ENCODE results near the gene KCTD3.

KCTD3 gene

GRCh38 chr1:215657047-215657446 lies 89.9 kb downstream of the KCTD3 start:
- DNase-seq (ENCODE audit: low spot score): no peak

GRCh38 chr1:215660259-215660658 lies 93.2 kb downstream of the KCTD3 start:
- no peak for DNase-seq (ENCODE audit: low spot score)

DNA sequence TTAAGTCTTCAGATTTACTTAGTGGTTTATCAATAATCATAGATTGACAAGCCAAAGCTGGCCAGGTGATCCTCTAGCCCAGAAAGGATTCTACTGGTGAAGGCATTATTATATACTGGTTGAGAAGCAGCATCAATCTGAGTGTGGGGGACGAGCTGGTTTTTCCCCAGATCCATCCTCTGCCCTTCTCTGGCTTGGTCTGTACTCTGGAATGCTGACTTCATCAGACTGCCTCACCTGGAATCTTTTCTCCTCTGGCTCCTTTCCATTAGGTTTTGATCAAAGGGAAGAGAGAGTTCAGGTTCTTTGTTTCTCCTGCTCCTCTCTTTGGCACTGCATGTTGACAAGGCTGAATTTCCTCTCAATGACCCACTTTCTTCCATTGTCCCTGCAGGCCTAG lies 93.9 kb downstream of the KCTD3 start:
- DNase-seq (ENCODE audit: low spot score): no peak

- DNase-seq (ENCODE audit: low spot score): no peak
Observed at GRCh38 chr1:215665215-215665614, 98.1 kb downstream of the KCTD3 start.

DNA sequence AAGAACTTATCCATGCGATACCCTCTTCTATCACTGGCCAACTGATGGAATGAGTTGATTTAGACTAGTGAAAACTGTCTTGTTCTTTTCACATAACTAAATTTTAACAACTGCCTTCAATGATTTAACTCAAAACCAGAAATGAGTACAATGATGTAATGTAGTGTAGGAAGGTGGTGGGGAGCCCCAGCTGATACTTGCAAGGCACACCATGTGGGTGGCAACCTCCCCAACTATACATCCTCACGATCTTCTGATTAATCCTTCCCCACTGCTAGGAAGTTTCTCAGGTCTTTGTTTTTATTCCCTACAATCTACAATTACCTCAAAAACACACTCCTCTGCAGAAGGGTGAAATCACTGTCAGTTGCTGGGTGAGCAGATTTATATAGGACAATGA lies 100.7 kb downstream of the KCTD3 start:
- no peak for DNase-seq (ENCODE audit: low spot score)

- DNase-seq (ENCODE audit: low spot score): no peak
Observed at GRCh38 chr1:215669806-215670491, 102.8 kb downstream of the KCTD3 start.
